Stimulated activated effector memory CD8-positive, alpha-beta T cell treated with anti-CD3 and anti-CD28 coated beads, Interleukin-12 subunit alpha, Interleukin-12 subunit beta, amount 100 ng/mL, for 72 hours (primary cell): Measurements from ENCODE around the gene BST1.
"Not testable (repeated sequence)": the region's sequence is repeated elsewhere in the genome, so short reads cannot be mapped to it uniquely, and the experiment has no call there.

Experiments used
- ATAC-seq: fragments of 150-1000 bp; cut with Tn5 transposase; 2 replicates; pipeline ENCODE4 v1.10.0; 2021
- DNase-seq, 2 donors: peaks; one replicate each; pipeline ENCODE4 v3.0.0; 2021 to 2022; ENCODE audit warnings: low spot score in 2 of 2
- H3K27ac Mint-ChIP-seq: one replicate; pipeline ENCODE4 v1.8.0; 2022; ENCODE audit warnings: mild to moderate bottlenecking, mixed read lengths
- H3K36me3 Mint-ChIP-seq: one replicate; pipeline ENCODE4 v1.8.0; 2022; ENCODE audit warnings: mild to moderate bottlenecking, mixed read lengths
- H3K4me1 Mint-ChIP-seq: one replicate; pipeline ENCODE4 v1.8.0; 2022; ENCODE audit warnings: mixed read lengths
- H3K4me3 Mint-ChIP-seq: one replicate; pipeline ENCODE4 v1.8.0; 2022; ENCODE audit warnings: mild to moderate bottlenecking, mixed read lengths
- H3K9me3 Mint-ChIP-seq: one replicate; pipeline ENCODE4 v1.8.0; 2022; ENCODE audit warnings: mixed read lengths

The BST1 gene

GRCh38 chr4:15716115-15716514 is 13.2 kb downstream of the BST1 start:
- no peak overlapping the region for H3K27ac Mint-ChIP-seq
- DNase-seq (no peak), ATAC-seq (no peak)
- H3K4me1 Mint-ChIP-seq, result no peaks in the 10 kb centered on the region
- no peak overlapping the region for H3K4me3 Mint-ChIP-seq
- no peaks in the 10 kb centered on the region for H3K36me3 Mint-ChIP-seq
- H3K9me3 Mint-ChIP-seq, result no peaks in the 10 kb centered on the region

- Mint-ChIP-seq H3K9me3 (no peaks in the 10 kb centered on the region), H3K4me1 (no peaks in the 10 kb centered on the region), H3K4me3 (no peak overlapping the region), H3K27ac (no peak overlapping the region), H3K36me3 (no peaks in the 10 kb centered on the region)
- no peak for ATAC-seq
- no peak for DNase-seq
These were observed 14.2 kb downstream of the BST1 start for GRCh38 chr4:15717086-15717485.

GRCh38 chr4:15717657-15718416 is 15.0 kb downstream of the BST1 start:
- H3K4me3 Mint-ChIP-seq, result no peak overlapping the region
- ATAC-seq (no peak), DNase-seq (no peak)
- H3K36me3 Mint-ChIP-seq, result no peaks in the 10 kb centered on the region
- H3K27ac Mint-ChIP-seq, result no peak overlapping the region
- H3K4me1 Mint-ChIP-seq, result no peaks in the 10 kb centered on the region
- H3K9me3 Mint-ChIP-seq, result no peaks in the 10 kb centered on the region

DNA sequence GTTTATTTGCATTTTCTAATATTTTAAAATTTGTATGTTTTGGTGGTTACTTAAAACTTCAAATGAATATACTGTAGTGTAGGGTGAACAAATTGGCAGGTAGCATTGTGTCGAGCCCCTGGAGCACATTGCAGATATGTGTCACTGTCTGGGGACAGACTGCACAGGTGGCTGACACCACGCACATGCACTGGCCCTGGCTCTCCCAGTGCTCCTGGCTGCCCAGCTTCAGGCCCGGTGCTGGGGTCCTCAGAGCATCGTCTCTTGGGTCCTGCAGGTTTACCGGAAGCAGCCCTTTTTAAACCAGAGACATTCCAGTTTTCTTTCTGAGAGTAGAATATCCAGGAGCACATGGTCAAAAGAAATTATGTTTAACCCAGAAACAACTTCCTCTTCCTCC is 15.6 kb downstream of the BST1 start:
- H3K36me3 Mint-ChIP-seq, result no peaks in the 10 kb centered on the region
- H3K27ac Mint-ChIP-seq, result no peak overlapping the region
- ATAC-seq (no peak), DNase-seq (no peak)
- H3K4me1 Mint-ChIP-seq, result no peaks in the 10 kb centered on the region
- H3K9me3 Mint-ChIP-seq, result no peaks in the 10 kb centered on the region
- no peak overlapping the region for H3K4me3 Mint-ChIP-seq

- H3K9me3 Mint-ChIP-seq, result no peaks in the 10 kb centered on the region
- DNase-seq (no peak), ATAC-seq (no peak)
- no peak overlapping the region for H3K27ac Mint-ChIP-seq
- H3K4me1 Mint-ChIP-seq, result no peaks in the 10 kb centered on the region
- H3K36me3 Mint-ChIP-seq, result no peaks in the 10 kb centered on the region
- H3K4me3 Mint-ChIP-seq, result no peak overlapping the region
These were observed 16.1 kb downstream of the BST1 start for GRCh38 chr4:15718959-15719358.

DNA sequence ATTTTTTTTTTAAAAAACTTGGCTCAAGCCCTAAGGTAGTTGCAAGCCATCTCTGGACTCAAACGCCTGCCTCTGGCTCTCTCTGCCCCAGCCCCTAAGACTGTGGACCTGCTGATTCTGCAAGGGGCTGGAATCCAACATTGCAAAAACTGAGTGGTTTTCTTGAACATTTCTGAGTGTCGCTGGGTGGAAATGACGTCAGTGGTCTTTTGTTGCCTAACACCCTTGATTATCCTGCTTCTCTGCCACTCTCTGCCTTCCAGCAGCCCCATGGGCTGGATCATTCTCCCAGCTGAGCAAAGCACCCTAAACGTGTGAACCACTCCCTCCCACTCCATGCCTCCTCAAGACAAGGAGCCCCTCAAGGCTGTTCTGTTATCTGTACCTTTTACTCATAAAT is 16.6 kb downstream of the BST1 start:
- no peaks in the 10 kb centered on the region for H3K9me3 Mint-ChIP-seq
- no peak for DNase-seq

GRCh38 chr4:15720851-15721250 is 18.0 kb downstream of the BST1 start:
- Mint-ChIP-seq H3K9me3 (no peaks in the 10 kb centered on the region), H3K36me3 (no peaks in the 10 kb centered on the region), H3K4me1 (peaks cover 5% of the 10 kb centered on the region), H3K27ac (no peak overlapping the region), H3K4me3 (no peak overlapping the region)
- DNase-seq (no peak), ATAC-seq (no peak)

More for the DNA sequence above, 16.6 kb downstream of the BST1 start:
- Mint-ChIP-seq H3K36me3 (no peaks in the 10 kb centered on the region), H3K27ac (no peak overlapping the region), H3K4me1 (no peaks in the 10 kb centered on the region), H3K4me3 (no peak overlapping the region)
- no peak for ATAC-seq

DNA sequence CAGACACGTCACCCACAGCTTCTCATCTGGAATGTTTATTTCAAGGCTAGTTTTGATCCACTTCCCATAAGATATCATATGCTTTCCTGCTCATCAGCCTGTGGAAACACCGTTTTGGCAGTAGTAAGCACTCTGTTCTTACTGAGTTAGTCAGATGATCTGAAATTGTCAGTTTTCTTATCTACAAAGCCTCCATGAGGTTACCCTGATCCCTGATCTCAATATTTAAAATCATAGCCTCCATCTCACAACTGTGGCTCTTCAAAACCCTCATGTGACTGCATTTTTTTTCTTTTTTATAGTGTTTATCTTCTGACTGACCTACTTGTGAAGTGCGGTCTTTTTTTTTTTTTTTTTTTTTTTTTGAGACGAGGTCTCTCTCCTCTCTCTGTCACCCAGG is 22.7 kb downstream of the BST1 start:
- Mint-ChIP-seq H3K27ac (no peak overlapping the region), H3K4me3 (no peak overlapping the region), H3K9me3 (no peaks in the 10 kb centered on the region), H3K36me3 (no peaks in the 10 kb centered on the region), H3K4me1 (peaks cover 5% of the 10 kb centered on the region)
- ATAC-seq (no peak), DNase-seq (no peak)

DNA sequence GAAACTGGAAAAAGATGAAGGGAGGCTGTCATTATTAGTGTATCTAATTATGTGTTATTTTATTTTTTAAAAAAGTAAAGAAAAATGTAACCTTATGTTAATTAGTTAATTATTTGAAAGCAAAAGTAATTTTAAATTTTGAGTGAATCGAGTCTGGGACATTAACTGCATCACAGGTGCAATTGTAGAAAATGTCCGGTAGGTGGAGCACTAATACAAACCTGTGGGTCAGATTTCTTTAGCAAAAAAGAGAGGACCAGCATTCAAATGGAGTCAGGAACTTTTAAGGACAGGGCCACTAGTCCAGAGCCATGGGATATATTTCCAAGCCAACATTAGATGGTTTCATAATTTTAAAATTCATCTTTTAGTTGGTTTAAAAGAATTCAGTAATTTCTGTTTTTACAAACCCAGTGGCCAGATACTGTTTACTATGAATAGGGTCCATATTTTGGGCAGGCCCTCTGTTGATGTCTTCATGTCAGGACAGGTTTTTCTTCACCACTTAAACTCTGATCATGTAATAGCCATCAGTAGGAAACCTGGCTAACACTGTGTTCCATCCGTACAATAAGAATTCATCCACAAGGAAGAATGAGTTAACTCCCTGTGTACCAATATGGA is 27.2 kb downstream of the BST1 start:
- H3K36me3 Mint-ChIP-seq, result no peaks in the 10 kb centered on the region
- DNase-seq (no peak), ATAC-seq (no peak)
- H3K27ac Mint-ChIP-seq, result no peak overlapping the region
- H3K4me1 Mint-ChIP-seq, result peaks cover 12% of the 10 kb centered on the region
- no peaks in the 10 kb centered on the region for H3K9me3 Mint-ChIP-seq
- no peak overlapping the region for H3K4me3 Mint-ChIP-seq

DNA sequence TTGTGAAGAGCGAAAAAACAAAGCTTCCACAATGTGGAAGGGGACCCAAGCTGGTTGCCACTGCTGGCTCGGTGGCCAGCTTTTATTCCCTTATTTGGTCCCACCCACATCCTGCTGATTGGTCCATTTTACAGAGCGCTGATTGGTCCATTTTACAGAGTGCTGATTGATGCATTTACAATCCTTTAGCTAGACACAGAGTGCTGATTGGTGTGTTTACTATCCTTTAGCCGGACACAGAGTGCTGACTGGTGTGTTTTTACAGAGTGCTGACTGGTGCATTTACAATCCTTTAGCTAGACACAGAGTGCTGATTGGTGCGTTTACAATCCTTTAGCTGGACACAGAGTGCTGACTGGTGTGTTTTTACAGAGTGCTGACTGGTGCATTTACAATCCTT is 30.2 kb downstream of the BST1 start:
- not testable (repeated sequence) for DNase-seq, ATAC-seq, H3K4me1 Mint-ChIP-seq, H3K36me3 Mint-ChIP-seq, H3K4me3 Mint-ChIP-seq, H3K9me3 Mint-ChIP-seq, H3K27ac Mint-ChIP-seq

DNA sequence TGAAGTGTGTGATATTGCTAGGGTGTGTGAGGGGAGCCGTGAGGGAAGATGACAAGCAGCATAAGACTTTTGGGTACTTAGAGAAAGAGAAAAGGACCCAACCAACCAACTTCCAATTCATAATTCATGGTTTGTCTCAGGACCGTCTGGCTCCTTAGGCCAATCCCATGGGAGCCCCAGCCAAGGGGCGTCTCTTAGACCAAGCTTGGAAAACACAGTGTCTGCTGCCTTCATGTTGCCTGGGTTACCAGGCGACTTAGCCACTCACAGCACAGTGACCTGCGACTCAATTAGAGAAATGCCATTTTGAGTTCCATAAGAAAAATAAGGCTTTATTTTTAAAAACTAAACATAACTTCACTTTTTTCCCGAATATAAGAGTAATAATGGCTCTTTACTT is 32.7 kb downstream of the BST1 start:
- Mint-ChIP-seq H3K4me3 (no peak overlapping the region), H3K9me3 (peaks cover 5% of the 10 kb centered on the region), H3K4me1 (peaks cover 19% of the 10 kb centered on the region), H3K36me3 (no peaks in the 10 kb centered on the region), H3K27ac (no peak overlapping the region)
- ATAC-seq, result no peak
- DNase-seq, result no peak

- Mint-ChIP-seq H3K36me3 (no peaks in the 10 kb centered on the region), H3K9me3 (peaks cover 5% of the 10 kb centered on the region), H3K4me1 (peaks cover 19% of the 10 kb centered on the region), H3K27ac (no peak overlapping the region), H3K4me3 (no peak overlapping the region)
- ATAC-seq (no peak), DNase-seq (no peak)
These were observed 33.7 kb downstream of the BST1 start for GRCh38 chr4:15736514-15737050.

DNA sequence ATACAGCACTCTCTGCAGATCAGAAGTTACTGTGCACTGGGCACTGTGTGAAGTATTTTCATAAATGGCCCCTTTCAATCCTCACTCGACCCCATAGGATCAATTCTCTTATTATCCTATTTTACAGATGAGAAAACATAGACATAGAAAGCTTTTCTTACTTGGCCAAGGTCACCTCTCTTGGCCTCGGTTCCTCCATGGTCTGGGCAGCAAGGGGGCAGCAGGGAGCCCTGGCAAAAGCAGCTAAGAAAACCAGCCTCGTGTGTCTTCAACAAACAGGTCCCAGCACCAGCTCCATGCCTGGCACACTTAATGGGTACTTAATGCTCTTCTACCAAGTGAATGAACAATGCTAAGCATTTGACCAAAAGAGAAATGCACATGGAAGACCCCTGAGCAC is 34.4 kb downstream of the BST1 start:
- DNase-seq (no peak), ATAC-seq (no peak)
- H3K36me3 Mint-ChIP-seq, result no peaks in the 10 kb centered on the region
- peaks cover 6% of the 10 kb centered on the region for H3K9me3 Mint-ChIP-seq
- H3K4me1 Mint-ChIP-seq, result peaks cover 19% of the 10 kb centered on the region
- no peak overlapping the region for H3K4me3 Mint-ChIP-seq
- no peak overlapping the region for H3K27ac Mint-ChIP-seq

GRCh38 chr4:15738877-15739276 is 36.0 kb downstream of the BST1 start:
- ATAC-seq, result peak; percentile 86
- no peak for DNase-seq
- peaks cover 14% of the 10 kb centered on the region for H3K4me1 Mint-ChIP-seq
- H3K36me3 Mint-ChIP-seq, result no peaks in the 10 kb centered on the region
- peak overlapping the region; percentile 5 for H3K4me3 Mint-ChIP-seq
- H3K9me3 Mint-ChIP-seq, result peaks cover 11% of the 10 kb centered on the region
- no peak overlapping the region for H3K27ac Mint-ChIP-seq

- Mint-ChIP-seq H3K4me1 (peaks cover 13% of the 10 kb centered on the region), H3K27ac (no peak overlapping the region), H3K4me3 (no peak overlapping the region), H3K9me3 (peaks cover 11% of the 10 kb centered on the region), H3K36me3 (no peaks in the 10 kb centered on the region)
- ATAC-seq (no peak), DNase-seq (no peak)
These were observed 38.0 kb downstream of the BST1 start for GRCh38 chr4:15740764-15741404.

- Mint-ChIP-seq H3K36me3 (no peaks in the 10 kb centered on the region), H3K4me1 (peaks cover 19% of the 10 kb centered on the region), H3K9me3 (peaks cover 11% of the 10 kb centered on the region), H3K27ac (no peak overlapping the region), H3K4me3 (no peak overlapping the region)
- no peak for ATAC-seq
- no peak for DNase-seq
These were observed 39.3 kb downstream of the BST1 start for GRCh38 chr4:15742083-15742582.
